ENCODE measurements around the gene LMX1A. TPM values are rescaled to one million over a fixed set of nuclear protein-coding genes. Genes with fewer than 3 reads are reported as not detected.

The LMX1A gene
- total RNA-seq, 1 donor from 2014 or later, result not detected

- no peak for TF ChIP-seq CTCF (conservative IDR thresholded peaks at IDR 0.05; ENCODE audit: low read depth, low read length)
- no peak overlapping the region for H3K4me3 ChIP-seq (ENCODE audit: low read depth, low read length)
- DNase-seq (ENCODE audit: low read depth), result no peak
Measured at GRCh38 chr1:165228111-165228655, 128.3 kb downstream of the LMX1A start.

GRCh38 chr1:165226326-165226725 is 130.2 kb downstream of the LMX1A start:
- TF ChIP-seq CTCF (conservative IDR thresholded peaks at IDR 0.05; ENCODE audit: low read depth, low read length), result no peak
- no peak for DNase-seq (ENCODE audit: low read depth)
- no peak overlapping the region for H3K4me3 ChIP-seq (ENCODE audit: low read depth, low read length)

DNA sequence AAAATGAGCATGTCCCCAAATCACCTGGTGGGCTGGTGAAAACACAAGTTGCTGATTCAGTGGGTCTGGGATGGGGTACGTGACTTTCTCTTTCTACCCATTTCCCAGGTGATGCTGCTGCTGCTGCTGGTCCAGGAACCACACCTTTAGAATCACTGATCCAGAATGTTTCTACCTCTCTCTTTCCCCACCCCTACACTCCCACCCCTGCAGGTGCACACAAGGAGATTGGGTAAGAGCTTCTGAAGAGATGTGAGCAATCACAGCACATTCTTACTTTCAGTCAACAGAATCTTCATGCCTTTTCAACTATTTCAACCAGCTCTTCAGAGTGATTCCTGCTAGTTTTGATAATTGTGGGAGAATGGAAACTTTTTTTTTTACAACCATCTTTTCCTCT is 130.9 kb downstream of the LMX1A start:
- no peak for DNase-seq (ENCODE audit: low read depth)

GRCh38 chr1:165225062-165225461 is 131.5 kb downstream of the LMX1A start:
- DNase-seq (ENCODE audit: low read depth), result no peak
- H3K4me3 ChIP-seq (ENCODE audit: low read depth, low read length), result no peak overlapping the region
- TF ChIP-seq CTCF (conservative IDR thresholded peaks at IDR 0.05; ENCODE audit: low read depth, low read length), result no peak

More for the DNA sequence above, 130.9 kb downstream of the LMX1A start:
- TF ChIP-seq CTCF (conservative IDR thresholded peaks at IDR 0.05; ENCODE audit: low read depth, low read length), result no peak
- no peak overlapping the region for H3K4me3 ChIP-seq (ENCODE audit: low read depth, low read length)

- no peak for TF ChIP-seq CTCF (conservative IDR thresholded peaks at IDR 0.05; ENCODE audit: low read depth, low read length)
- no peak overlapping the region for H3K4me3 ChIP-seq (ENCODE audit: low read depth, low read length)
- DNase-seq (ENCODE audit: low read depth), result no peak
Measured at GRCh38 chr1:165224504-165224903, 132.0 kb downstream of the LMX1A start.

DNA sequence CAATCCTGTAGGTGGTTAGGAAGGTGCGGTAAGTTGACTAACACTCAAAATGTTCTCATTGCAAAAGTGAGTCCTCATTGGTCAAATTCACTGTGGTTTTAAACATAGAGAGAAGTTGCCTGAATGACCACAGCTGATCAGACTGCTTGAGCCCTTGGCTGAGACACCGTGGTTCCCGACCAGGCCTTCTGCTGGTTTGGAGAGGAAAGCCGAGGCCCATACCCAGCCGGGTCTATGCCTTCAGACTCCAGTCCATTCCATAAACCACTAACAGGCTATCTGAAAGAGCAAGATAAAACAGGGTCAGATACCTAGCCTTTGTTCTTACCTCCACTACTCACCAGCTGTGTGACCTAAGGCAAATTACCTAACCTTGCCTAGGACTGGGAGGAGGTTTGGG is 133.9 kb downstream of the LMX1A start:
- TF ChIP-seq CTCF (conservative IDR thresholded peaks at IDR 0.05; ENCODE audit: low read depth, low read length), result no peak
- DNase-seq (ENCODE audit: low read depth), result no peak
- no peak overlapping the region for H3K4me3 ChIP-seq (ENCODE audit: low read depth, low read length)

- no peak overlapping the region for H3K4me3 ChIP-seq (ENCODE audit: low read depth, low read length)
- TF ChIP-seq CTCF (conservative IDR thresholded peaks at IDR 0.05; ENCODE audit: low read depth, low read length), result no peak
- no peak for DNase-seq (ENCODE audit: low read depth)
Measured at GRCh38 chr1:165218731-165219130, 137.8 kb downstream of the LMX1A start.

Measured in epithelial cell of proximal tubule (primary cell).